HEK293 (cell line): ENCODE results near the gene POLK.

ENCODE experiments used
- CTCF ChIA-PET: fragments of 350-600 bp; formaldehyde crosslinking; extraction: SDS; loops from one replicate; lab custom pipeline; 2021; ENCODE audit warnings: antibody characterized with exemption; lab: Yijun Ruan, JAX
- POLR2A ChIA-PET: fragments of 300-600 bp; formaldehyde crosslinking; extraction: SDS; loops from one replicate; lab custom pipeline; 2020; ENCODE audit warnings: antibody characterized with exemption, inconsistent platforms; lab: Yijun Ruan, JAX
- H3K27ac ChIP-seq: fragments of 200-500 bp; sonication (Bioruptor generic); 2 replicates; pipeline ENCODE4 v1.5.1; 2014; ENCODE audit warnings: low read depth, low read length, control low read depth, inconsistent platforms; ENCODE audit errors: extremely low read depth
- H3K36me3 ChIP-seq, 2 experiments: fragments of 200-500 bp in 1 of 2; sonication (Bioruptor generic) in 1 of 2; 1 replicate in 1 of 2; 2 replicates in 1 of 2; pipeline ENCODE4 v1.5.1; 2014 to 2017; ENCODE audit warnings: inconsistent platforms in 2 of 2, low read length in 2 of 2; ENCODE audit not compliant: control insufficient read depth in 2 of 2, insufficient read depth in 1 of 2
- H3K4me1 ChIP-seq: fragments of 200-500 bp; sonication (Bioruptor generic); 2 replicates; pipeline ENCODE4 v1.5.1; 2014; ENCODE audit warnings: mild to moderate bottlenecking, low read length, inconsistent platforms; ENCODE audit not compliant: control insufficient read depth, insufficient read depth
- H3K4me3 ChIP-seq: 2 replicates; pipeline ENCODE4 v1.5.1; 2011; ENCODE audit warnings: low read depth, mild to moderate bottlenecking, control low read depth, low read length, moderate library complexity
- H3K9me3 ChIP-seq: fragments of 200-500 bp; sonication (Bioruptor generic); 2 replicates; pipeline ENCODE4 v1.5.1; 2014; ENCODE audit warnings: low read depth, low read length, inconsistent platforms; ENCODE audit not compliant: control insufficient read depth, insufficient read depth
- HOXD13 ChIP-seq: sonication (generic); formaldehyde crosslinking; IDR thresholded peaks from 2 replicates; pipeline ENCODE4 v1.8.0; 2022; ENCODE audit warnings: missing genetic modification reagents, borderline replicate concordance
- KLF16 ChIP-seq: fragments of 450-650 bp; formaldehyde crosslinking; IDR thresholded peaks from 2 replicates; pipeline ENCODE4 v1.5.1; 2017; ENCODE audit warnings: missing biosample characterization, missing genetic modification characterization
- SETDB1 ChIP-seq: IDR thresholded peaks from one replicate; pipeline ENCODE4 v1.6.1; 2017; ENCODE audit warnings: mild to moderate bottlenecking, low read length, moderate library complexity, mixed read lengths; ENCODE audit not compliant: insufficient read length
- TCF7L2 ChIP-seq: IDR thresholded peaks from 2 replicates; pipeline ENCODE4 v1.6.1; 2011; ENCODE audit warnings: low read depth, mild to moderate bottlenecking, inconsistent platforms, low read length, moderate library complexity, borderline replicate concordance
- TRIM28 ChIP-seq: IDR thresholded peaks from 2 replicates; pipeline ENCODE4 v1.6.1; 2011; ENCODE audit warnings: low read length, control low read depth, borderline replicate concordance
- ZBTB1 ChIP-seq: fragments of 450-650 bp; formaldehyde crosslinking; IDR thresholded peaks from 2 replicates; pipeline ENCODE4 v1.5.1; 2016; ENCODE audit warnings: missing biosample characterization, missing genetic modification characterization
- ZBTB17 ChIP-seq: fragments of 450-650 bp; formaldehyde crosslinking; IDR thresholded peaks from 2 replicates; pipeline ENCODE4 v1.5.1; 2016; ENCODE audit warnings: missing biosample characterization, missing genetic modification characterization
- ZNF174 ChIP-seq: fragments of 450-650 bp; formaldehyde crosslinking; IDR thresholded peaks from 2 replicates; pipeline ENCODE4 v1.5.0; 2017; ENCODE audit warnings: missing biosample characterization, mild to moderate bottlenecking, missing genetic modification characterization
- ZNF335 ChIP-seq: fragments of 450-650 bp; formaldehyde crosslinking; conservative IDR thresholded peaks from 2 replicates; pipeline ENCODE4 v1.5.1; 2016; ENCODE audit warnings: missing biosample characterization, missing genetic modification characterization
- ZNF350 ChIP-seq: fragments of 450-650 bp; formaldehyde crosslinking; IDR thresholded peaks from 2 replicates; pipeline ENCODE4 v1.5.0; 2017; ENCODE audit warnings: missing biosample characterization, mild to moderate bottlenecking, missing genetic modification characterization
- ZNF37A ChIP-seq: fragments of 450-650 bp; IDR thresholded peaks from 2 replicates; pipeline ENCODE4 v1.5.1; 2018; ENCODE audit warnings: missing biosample characterization, missing genetic modification characterization
- ZNF394 ChIP-seq: fragments of 450-650 bp; formaldehyde crosslinking; IDR thresholded peaks from 2 replicates; pipeline ENCODE4 v1.5.1; 2016; ENCODE audit warnings: missing biosample characterization, missing genetic modification characterization, mild to moderate bottlenecking, moderate library complexity, borderline replicate concordance
- ZNF521 ChIP-seq: fragments of 450-650 bp; formaldehyde crosslinking; IDR thresholded peaks from 2 replicates; pipeline ENCODE4 v1.5.1; 2017; ENCODE audit warnings: missing biosample characterization, mild to moderate bottlenecking, missing genetic modification characterization
- ZNF558 ChIP-seq: fragments of 450-650 bp; formaldehyde crosslinking; IDR thresholded peaks from 2 replicates; pipeline ENCODE4 v1.5.1; 2016; ENCODE audit warnings: missing biosample characterization, missing genetic modification characterization
- TF ChIP-seq, protein P1 (sequence below): fragments of 450-650 bp; formaldehyde crosslinking; optimal IDR thresholded peaks from 2 replicates; pipeline ENCODE3; 2016; ENCODE audit warnings: missing biosample characterization, mild to moderate bottlenecking, missing genetic modification characterization
- TF ChIP-seq, protein P2 (sequence below): fragments of 450-650 bp; formaldehyde crosslinking; IDR thresholded peaks from 2 replicates; pipeline ENCODE4 v1.5.1; 2016; ENCODE audit warnings: missing biosample characterization, missing genetic modification characterization
- TF ChIP-seq, protein P3 (sequence below): fragments of 450-650 bp; formaldehyde crosslinking; IDR thresholded peaks from 2 replicates; pipeline ENCODE4 v1.5.1; 2016; ENCODE audit warnings: missing biosample characterization, missing genetic modification characterization
- TF ChIP-seq, protein P4 (sequence below): fragments of 450-650 bp; IDR thresholded peaks from 2 replicates; pipeline ENCODE4 v1.5.1; 2018; ENCODE audit warnings: missing biosample characterization, missing genetic modification characterization
- TF ChIP-seq, protein P5 (sequence below): fragments of 450-650 bp; formaldehyde crosslinking; conservative IDR thresholded peaks from 2 replicates; pipeline ENCODE4 v1.5.1; 2016; ENCODE audit warnings: low read depth, missing biosample characterization, missing genetic modification characterization
- TF ChIP-seq, protein P6 (sequence below): fragments of 450-650 bp; formaldehyde crosslinking; IDR thresholded peaks from 2 replicates; pipeline ENCODE4 v1.5.1; 2017; ENCODE audit warnings: missing biosample characterization, missing genetic modification characterization

Gene POLK

DNA sequence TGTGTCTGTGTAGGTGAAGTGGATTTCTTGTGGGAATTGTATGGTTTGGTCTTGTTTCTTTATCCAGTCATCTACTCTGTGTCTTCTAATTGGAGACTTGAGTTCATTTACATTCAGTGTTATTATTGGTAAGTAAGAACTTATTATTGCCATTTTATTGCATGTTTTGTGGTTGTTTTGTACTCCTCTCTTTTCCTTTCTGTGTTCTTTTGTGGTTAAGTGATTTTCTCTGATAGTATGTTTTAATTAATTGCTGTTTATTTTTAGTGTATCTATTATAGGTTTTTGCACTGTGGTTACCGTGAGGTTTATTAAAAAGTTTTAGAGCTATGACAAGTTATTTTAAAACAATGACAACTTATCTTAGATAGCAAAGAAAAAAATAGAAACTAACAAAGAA, 8.1 kb downstream of the POLK start:
- no peak overlapping the region for H3K4me3 ChIP-seq
- no peaks in the 10 kb centered on the region for H3K4me1 ChIP-seq
- H3K36me3 ChIP-seq, result peaks cover 0 to 8% of the 10 kb centered on the region in 2 experiments; a peak in 1 of 3 replicates
- no peak overlapping the region for H3K27ac ChIP-seq
- CTCF ChIA-PET, result no interaction called here
- no peaks in the 10 kb centered on the region for H3K9me3 ChIP-seq
- TF ChIP-seq, protein P1, sequence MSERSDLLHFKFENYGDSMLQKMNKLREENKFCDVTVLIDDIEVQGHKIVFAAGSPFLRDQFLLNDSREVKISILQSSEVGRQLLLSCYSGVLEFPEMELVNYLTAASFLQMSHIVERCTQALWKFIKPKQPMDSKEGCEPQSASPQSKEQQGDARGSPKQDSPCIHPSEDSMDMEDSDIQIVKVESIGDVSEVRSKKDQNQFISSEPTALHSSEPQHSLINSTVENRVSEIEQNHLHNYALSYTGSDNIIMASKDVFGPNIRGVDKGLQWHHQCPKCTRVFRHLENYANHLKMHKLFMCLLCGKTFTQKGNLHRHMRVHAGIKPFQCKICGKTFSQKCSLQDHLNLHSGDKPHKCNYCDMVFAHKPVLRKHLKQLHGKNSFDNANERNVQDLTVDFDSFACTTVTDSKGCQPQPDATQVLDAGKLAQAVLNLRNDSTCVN (tag by site-specific recombination), result no peak
- no peak for TF ChIP-seq TCF7L2
- TF ChIP-seq ZNF350 (tag by site-specific recombination), result no peak
- TF ChIP-seq, protein P2, sequence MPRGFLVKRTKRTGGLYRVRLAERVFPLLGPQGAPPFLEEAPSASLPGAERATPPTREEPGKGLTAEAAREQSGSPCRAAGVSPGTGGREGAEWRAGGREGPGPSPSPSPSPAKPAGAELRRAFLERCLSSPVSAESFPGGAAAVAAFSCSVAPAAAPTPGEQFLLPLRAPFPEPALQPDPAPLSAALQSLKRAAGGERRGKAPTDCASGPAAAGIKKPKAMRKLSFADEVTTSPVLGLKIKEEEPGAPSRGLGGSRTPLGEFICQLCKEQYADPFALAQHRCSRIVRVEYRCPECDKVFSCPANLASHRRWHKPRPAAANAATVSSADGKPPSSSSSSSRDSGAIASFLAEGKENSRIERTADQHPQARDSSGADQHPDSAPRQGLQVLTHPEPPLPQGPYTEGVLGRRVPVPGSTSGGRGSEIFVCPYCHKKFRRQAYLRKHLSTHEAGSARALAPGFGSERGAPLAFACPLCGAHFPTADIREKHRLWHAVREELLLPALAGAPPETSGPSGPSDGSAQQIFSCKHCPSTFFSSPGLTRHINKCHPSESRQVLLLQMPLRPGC (tag by site-specific recombination), result no peak
- TF ChIP-seq, protein P3, sequence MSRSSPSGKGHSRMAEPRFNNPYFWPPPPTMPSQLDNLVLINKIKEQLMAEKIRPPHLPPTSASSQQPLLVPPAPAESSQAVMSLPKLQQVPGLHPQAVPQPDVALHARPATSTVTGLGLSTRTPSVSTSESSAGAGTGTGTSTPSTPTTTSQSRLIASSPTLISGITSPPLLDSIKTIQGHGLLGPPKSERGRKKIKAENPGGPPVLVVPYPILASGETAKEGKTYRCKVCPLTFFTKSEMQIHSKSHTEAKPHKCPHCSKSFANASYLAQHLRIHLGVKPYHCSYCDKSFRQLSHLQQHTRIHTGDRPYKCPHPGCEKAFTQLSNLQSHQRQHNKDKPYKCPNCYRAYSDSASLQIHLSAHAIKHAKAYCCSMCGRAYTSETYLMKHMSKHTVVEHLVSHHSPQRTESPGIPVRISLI (tag by site-specific recombination), result no peak
- TF ChIP-seq TRIM28, result no peak
- TF ChIP-seq KLF16, result no peak
- TF ChIP-seq, protein P4, sequence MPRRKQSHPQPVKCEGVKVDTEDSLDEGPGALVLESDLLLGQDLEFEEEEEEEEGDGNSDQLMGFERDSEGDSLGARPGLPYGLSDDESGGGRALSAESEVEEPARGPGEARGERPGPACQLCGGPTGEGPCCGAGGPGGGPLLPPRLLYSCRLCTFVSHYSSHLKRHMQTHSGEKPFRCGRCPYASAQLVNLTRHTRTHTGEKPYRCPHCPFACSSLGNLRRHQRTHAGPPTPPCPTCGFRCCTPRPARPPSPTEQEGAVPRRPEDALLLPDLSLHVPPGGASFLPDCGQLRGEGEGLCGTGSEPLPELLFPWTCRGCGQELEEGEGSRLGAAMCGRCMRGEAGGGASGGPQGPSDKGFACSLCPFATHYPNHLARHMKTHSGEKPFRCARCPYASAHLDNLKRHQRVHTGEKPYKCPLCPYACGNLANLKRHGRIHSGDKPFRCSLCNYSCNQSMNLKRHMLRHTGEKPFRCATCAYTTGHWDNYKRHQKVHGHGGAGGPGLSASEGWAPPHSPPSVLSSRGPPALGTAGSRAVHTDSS (tag by site-specific recombination), result no peak
- TF ChIP-seq ZNF335 (tag by site-specific recombination), result no peak
- TF ChIP-seq, all 188 proteins: peak for 0
- POLR2A ChIA-PET, result no interaction called here

DNA sequence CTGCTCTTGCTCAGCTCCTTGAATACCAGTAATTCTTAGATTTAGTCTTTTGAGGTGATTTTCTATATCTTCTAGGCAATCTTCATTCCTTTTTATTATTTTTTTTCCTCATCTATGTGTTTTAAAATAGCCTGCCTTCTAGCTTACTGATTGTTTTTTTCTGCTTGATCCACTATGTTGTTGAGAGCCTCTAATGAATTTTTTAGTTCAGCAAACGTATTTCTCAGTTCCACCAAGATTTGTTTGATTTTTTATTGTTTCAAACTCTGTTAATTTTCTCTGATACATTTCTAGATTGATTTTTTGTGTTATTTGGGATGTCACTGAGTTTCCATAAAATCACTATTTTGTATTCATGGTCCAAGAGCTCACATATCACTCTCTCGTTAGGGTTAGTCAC, 9.5 kb downstream of the POLK start:
- POLR2A ChIA-PET, result no interaction called here
- no peaks in the 10 kb centered on the region for H3K4me1 ChIP-seq
- no peaks in the 10 kb centered on the region for H3K9me3 ChIP-seq
- H3K27ac ChIP-seq, result no peak overlapping the region
- H3K4me3 ChIP-seq, result no peak overlapping the region
- no peak for TF ChIP-seq ZNF174 (tag by site-specific recombination)
- peak; percentile 82 for TF ChIP-seq SETDB1
- peaks cover 0 to 8% of the 10 kb centered on the region in 2 experiments; a peak in 1 of 3 replicates for H3K36me3 ChIP-seq
- CTCF ChIA-PET, result interaction anchor here (0.6 to 1.2 kb wide), 4 partner anchors 88 to 1827 kb away, joined by 3 to 6 read pairs (median 3); no protein-coding TSS in a partner anchor

DNA sequence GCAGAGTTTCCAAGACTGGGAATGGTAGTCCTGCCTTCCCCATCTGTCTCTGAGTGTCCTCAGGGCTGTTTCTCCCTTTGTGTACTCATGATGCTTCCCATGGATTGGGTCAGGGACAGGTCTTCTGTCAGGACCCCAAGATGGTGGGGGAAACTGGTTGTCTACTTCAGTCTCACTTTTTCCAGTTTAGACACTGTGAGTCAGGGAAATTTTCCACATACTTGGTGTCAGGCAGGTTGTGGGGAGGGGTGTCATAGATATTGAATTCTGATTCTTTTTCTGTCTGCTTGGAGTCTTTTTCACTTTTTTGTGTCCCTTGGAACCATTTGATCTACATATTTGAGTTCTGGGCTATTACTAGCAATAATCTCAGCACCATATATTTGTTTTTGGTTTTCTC, 10.3 kb downstream of the POLK start:
- no peak overlapping the region for H3K27ac ChIP-seq
- POLR2A ChIA-PET, result no interaction called here
- CTCF ChIA-PET, result no interaction called here
- H3K9me3 ChIP-seq, result no peaks in the 10 kb centered on the region
- no peak overlapping the region for H3K4me3 ChIP-seq
- H3K4me1 ChIP-seq, result no peaks in the 10 kb centered on the region
- H3K36me3 ChIP-seq, result peaks cover 0 to 8% of the 10 kb centered on the region in 2 experiments; a peak in 2 of 3 replicates
- TF ChIP-seq, protein P5, sequence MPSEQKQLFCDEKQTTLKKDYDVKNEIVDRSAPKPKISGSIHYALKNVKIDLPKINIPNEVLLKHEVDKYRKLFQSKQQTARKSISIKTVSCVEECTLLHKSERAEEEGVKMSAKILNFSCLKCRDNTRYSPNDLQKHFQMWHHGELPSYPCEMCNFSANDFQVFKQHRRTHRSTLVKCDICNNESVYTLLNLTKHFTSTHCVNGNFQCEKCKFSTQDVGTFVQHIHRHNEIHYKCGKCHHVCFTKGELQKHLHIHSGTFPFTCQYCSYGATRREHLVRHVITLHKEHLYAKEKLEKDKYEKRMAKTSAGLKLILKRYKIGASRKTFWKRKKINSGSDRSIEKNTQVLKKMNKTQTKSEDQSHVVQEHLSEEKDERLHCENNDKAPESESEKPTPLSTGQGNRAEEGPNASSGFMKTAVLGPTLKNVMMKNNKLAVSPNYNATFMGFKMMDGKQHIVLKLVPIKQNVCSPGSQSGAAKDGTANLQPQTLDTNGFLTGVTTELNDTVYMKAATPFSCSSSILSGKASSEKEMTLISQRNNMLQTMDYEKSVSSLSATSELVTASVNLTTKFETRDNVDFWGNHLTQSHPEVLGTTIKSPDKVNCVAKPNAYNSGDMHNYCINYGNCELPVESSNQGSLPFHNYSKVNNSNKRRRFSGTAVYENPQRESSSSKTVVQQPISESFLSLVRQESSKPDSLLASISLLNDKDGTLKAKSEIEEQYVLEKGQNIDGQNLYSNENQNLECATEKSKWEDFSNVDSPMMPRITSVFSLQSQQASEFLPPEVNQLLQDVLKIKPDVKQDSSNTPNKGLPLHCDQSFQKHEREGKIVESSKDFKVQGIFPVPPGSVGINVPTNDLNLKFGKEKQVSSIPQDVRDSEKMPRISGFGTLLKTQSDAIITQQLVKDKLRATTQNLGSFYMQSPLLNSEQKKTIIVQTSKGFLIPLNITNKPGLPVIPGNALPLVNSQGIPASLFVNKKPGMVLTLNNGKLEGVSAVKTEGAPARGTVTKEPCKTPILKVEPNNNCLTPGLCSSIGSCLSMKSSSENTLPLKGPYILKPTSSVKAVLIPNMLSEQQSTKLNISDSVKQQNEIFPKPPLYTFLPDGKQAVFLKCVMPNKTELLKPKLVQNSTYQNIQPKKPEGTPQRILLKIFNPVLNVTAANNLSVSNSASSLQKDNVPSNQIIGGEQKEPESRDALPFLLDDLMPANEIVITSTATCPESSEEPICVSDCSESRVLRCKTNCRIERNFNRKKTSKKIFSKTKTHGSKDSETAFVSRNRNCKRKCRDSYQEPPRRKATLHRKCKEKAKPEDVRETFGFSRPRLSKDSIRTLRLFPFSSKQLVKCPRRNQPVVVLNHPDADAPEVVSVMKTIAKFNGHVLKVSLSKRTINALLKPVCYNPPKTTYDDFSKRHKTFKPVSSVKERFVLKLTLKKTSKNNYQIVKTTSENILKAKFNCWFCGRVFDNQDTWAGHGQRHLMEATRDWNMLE (tag by site-specific recombination), result no peak
- no peak for TF ChIP-seq ZNF37A (tag by site-specific recombination)
- TF ChIP-seq ZBTB1, result no peak
- TF ChIP-seq, protein P6, sequence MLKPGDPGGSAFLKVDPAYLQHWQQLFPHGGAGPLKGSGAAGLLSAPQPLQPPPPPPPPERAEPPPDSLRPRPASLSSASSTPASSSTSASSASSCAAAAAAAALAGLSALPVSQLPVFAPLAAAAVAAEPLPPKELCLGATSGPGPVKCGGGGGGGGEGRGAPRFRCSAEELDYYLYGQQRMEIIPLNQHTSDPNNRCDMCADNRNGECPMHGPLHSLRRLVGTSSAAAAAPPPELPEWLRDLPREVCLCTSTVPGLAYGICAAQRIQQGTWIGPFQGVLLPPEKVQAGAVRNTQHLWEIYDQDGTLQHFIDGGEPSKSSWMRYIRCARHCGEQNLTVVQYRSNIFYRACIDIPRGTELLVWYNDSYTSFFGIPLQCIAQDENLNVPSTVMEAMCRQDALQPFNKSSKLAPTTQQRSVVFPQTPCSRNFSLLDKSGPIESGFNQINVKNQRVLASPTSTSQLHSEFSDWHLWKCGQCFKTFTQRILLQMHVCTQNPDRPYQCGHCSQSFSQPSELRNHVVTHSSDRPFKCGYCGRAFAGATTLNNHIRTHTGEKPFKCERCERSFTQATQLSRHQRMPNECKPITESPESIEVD, result no peak
- no peak for TF ChIP-seq ZNF521
- no peak for TF ChIP-seq ZBTB17 (tag by site-specific recombination)
- TF ChIP-seq ZNF558 (tag by site-specific recombination), result no peak
- TF ChIP-seq HOXD13 (CRISPR knock-in tag), result no peak
- TF ChIP-seq ZNF394 (tag by site-specific recombination), result no peak
